GM21526 (cell line): Measurements from ENCODE around the gene CCSER1.

Experiments
- ATAC-seq: cut with Tn5 transposase; IDR thresholded peaks from one replicate; pipeline ENCODE4 v1.9.1; 2021; ENCODE audit warnings: moderate library complexity; ENCODE audit not compliant: unreplicated experiment, low FRiP score

Gene CCSER1

DNA sequence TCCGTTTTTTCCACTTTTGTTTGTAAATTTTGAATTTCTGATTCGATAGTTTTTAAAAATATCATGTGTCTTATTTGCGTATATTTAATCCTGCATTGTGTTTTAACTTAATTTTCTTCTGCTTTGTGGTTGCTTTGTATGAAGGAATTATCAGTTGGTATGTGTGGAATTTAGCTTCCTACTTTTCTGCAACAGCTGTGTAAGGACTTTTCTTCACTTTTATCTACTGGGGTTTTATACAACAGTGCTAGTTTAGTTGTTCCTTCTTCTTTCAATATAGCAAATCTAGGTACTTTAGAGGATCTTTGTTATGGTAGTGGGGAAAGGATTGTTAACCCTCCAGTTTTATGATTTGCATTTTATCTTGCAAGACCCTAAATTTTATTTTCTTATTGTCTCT, 410.3 kb downstream of the CCSER1 start:
- ATAC-seq = no peak

DNA sequence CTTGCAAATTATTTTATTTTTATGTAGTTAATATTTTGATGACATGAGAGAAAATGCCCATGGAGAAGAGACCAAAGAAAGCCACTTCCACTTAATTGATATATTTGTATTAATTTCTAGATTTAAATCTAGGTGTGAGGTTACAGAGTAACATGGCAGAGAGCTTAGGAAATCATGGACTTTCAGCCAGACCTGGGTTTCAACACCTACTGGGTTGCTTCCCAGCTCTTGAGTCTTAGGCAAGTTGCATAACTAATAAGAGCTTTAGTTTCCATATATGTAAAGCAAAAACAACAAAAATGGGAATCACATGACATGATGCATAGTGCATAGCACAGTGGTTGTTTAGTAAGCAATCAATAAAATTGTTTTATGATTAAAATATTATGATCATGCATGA, 413.3 kb downstream of the CCSER1 start:
- no peak for ATAC-seq

DNA sequence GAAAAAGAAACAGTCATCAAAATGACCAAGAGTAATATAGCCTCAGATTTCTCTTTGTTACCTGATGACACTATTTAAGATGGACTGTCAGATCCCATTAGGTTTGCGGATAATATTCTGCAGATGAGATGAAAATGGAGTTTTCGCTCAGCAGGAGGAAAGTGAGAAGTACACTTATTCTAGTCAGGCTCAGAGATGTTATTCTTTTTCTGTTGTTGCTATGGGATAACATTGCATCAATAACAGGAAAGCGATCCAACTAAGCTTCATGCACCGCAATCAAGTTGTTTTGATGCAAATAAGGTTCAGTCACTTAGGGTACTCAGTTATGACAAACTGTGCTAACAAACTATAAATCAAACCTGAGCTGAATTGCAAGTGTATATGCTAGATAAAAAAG, 415.0 kb downstream of the CCSER1 start:
- no peak for ATAC-seq

DNA sequence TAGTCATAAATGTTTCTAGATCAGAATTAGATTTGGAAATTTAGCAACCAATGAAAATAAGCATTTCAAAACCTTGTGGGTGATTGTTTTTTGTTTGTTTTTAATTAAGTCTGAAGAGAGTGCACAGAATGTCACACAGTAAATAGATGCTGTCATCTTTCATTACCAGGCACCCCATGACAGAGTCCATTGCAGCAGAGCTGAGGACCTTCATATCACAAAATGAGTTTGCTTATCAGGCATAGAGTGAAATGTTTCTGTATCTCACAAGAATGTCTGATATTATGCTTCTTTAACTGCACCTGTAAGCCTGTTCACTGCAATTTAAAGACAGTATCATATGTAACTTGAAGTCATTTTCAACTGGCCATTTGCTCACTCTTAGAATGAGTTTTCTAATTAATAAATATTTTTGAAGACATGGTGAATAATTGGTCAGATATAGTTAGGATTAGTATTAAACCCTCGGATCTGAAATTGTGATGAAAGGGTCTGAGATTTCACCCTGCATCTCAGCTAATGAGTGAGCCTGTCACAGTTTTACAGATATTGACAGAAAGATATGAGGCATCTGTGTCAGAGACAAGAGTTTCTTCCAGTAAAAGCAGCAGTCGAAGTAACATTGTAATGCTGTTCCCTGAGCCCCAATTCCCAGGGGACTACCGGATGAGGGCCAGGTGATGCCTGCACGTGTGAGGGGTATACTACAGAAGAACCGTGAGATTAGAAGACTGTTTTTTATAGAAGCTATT, 416.4 kb downstream of the CCSER1 start:
- no peak for ATAC-seq

DNA sequence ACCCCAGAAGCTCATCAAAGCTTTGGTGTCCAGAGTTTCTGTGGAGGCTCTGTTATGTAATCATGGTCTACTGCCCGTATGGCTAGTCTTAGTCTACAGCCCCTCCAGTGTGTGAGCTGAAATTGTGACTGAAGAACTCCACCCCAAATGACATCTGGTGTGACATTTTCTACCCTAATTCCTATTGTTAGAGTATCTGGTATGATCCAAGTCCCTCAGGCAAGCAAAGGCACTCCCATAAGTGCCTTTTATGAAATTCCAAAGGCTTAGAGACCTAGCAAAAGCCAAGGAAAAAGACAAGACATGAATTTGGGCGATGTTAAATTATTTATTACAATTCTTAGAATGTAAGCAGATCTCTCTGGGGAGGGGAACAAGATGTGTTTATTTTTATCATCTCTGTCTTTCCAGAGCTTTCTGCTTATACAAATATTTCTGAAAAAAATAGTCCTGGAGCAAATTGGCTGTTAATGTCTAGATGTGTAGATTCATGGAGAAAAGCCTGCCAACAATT, 417.4 kb downstream of the CCSER1 start:
- ATAC-seq = no peak

DNA sequence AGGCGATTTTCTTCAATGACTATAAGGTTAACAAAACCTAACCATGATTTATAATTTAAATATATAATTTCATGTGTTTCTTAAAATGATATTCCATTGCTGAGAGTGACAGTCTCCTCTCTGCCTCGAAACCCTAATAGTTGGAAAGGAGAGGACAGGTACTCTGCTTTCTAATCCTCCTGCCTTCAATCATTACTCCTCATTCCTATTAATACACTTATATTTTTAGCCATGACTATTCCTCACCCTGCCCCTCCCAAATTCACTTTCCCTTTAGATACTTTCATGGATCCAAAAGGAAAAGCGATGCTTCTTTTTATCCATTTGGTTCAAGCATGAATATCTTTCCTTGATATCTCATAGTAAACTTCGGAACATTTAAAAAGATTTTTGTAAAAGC, 418.2 kb downstream of the CCSER1 start:
- no peak for ATAC-seq

DNA sequence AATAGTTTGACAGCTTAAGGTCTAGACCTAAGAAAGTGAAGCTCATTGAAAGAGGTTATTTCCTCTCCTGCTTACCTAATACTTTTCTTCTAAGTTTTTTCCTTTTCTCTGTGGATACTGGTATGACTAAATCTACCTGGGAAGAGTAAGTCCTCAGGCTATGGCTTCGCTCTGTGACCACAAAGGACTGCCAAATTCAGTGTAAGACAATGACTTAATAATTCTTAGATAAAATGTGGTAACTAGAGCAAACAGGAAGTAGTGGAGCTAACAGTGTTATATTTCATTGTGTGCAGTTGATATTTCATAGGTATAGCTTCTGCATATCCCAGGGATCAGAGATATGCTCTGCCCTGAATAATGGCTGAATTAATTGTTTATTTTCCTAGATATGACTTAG, 418.9 kb downstream of the CCSER1 start:
- no peak for ATAC-seq

DNA sequence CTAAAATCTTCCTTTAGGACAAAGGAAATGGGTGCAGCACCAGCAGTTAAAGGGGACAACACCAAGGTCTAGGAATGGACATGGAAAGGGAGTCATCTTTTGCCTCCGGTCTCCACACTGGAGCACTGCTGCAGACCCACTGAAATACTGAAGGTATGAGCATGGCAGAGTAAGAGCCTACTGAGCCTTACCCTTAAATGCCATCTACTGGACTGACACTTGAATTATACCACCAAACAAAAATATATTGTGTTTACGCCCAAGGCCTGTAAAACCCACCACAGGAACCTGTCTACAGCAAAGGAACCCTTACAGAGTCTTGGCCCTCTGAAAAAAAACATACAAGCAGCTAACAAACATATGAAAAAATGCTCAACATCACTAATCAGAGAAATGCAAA, 443.4 kb downstream of the CCSER1 start:
- no peak for ATAC-seq

DNA sequence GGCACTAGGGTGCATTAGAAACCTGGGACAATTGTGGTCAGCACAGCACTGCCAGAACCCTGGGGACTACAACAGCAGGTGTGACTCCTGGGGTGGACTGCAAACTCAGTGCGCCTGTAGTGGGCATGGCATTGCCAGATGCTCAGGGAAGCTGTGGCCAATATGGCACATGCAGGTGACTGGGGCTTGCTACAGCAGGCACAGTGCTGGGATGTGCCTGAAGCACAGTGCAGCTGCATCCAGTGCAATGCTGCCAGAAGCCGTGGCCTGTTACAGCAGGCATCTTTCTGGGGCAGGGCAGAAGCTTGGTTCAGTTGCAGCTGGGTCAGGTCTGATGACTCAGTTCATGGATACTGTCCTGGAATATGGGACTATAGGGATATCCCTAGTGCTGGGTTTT, 445.8 kb downstream of the CCSER1 start:
- no peak for ATAC-seq

DNA sequence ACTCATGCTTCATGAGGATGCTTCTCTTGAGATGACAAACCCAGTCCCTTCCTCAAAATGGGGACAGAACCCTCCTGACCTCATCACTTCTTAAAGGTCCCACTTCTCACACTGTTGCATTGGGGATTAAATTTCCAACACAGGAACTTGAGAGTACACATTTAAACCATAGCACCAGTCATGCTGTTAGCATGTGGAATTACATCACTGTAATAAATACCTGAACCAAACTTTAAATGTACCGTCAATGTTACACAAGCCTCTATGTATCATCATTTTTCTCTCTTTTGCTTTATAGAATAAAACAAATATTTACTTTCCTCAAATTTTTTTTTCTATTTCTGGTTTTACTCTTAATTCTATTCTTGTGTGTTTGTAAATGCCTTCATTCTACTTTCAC, 448.2 kb downstream of the CCSER1 start:
- no peak for ATAC-seq

DNA sequence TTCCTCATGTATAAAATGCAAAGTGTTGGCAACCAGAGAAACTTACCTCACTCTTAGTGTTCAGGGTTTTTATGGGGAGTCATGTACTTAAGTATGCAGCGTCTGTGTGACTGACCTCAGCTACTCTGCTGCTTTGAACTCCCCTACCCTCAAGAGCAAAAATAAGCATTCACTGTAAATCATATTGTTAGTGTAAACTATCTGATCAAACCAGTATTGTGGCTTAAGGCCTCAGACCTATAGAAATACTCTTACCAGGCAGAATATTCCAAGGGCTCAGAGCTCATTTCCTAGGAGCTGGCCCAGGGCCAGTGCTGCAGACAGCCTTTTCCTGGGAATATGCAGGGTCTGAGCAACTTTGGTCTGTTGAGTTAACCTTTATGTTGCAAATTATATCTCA, 453.1 kb downstream of the CCSER1 start:
- ATAC-seq = no peak

DNA sequence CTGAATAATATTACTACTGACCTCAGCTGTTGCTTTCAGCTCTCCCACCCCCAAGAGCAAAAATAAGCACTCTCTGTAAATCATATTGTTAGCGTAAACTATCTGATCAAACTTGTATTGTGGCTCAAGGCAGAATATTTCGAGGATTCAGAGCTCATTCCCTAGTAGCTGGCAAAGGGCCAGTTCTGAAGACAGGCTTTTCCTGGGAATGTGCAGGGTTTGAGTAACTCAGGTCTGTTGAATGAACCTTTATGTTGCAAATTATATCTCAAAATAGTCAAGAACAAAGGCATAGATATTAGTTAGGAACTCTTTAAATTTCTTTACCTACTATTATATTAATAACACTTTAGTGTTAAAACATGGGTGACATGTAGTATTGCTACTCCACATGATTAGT, 454.9 kb downstream of the CCSER1 start:
- no peak for ATAC-seq

DNA sequence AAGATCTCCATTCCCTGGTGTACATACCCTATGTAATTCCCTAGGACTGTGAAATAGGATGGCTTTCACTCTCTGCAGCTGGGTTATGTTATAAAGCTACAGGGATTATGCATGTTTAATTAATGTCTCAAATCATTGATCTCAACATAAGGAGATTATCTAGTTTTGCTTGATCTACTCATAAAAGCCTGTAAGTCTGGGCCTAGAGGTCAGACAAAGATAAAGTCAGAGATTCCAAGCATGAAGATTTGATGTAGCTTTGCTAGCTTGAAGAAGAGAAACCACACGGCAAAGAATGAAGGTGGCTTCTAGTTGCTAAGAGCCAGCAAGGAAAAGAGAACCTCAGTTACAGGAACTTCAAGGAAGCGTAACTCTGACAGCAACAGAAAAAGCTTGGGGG, 456.9 kb downstream of the CCSER1 start:
- no peak for ATAC-seq

DNA sequence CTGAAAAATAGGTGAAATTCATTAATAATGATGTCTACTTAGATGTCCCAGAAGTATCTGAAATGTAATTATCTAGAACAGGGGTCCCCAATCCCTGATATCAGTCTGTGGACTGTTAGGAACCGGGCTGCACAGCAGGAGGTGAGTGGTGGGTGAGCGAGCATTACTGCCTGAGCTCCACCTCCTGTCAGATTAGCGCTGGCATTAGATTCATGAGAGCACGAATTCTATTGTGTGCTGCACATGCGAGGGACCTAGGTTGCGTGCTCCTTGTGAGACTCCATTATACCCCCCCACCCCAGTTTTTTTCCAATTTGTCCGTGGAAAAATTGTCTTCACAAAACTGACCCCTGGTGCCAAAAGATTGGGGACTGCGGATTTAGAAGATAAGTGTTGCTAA, 458.8 kb downstream of the CCSER1 start:
- no peak for ATAC-seq

DNA sequence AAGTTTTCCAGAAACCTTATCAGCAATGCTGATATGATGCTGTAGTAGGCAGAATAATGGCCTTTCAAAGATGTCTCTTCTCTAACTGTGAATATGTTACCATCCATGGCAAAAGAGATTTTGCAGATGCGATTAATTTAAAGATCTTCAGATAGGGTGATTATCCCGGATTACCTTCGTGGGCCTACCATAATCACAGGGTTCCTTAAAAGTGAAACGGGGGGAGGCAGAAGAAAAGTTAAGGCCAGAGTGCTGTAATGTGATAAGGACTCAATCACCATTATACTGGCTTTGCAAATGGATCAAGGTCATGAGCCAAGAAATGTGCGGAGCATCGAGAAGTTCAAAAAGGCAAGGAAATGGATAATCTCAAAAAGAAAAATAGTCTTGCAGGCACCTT, 459.6 kb downstream of the CCSER1 start:
- no peak for ATAC-seq

DNA sequence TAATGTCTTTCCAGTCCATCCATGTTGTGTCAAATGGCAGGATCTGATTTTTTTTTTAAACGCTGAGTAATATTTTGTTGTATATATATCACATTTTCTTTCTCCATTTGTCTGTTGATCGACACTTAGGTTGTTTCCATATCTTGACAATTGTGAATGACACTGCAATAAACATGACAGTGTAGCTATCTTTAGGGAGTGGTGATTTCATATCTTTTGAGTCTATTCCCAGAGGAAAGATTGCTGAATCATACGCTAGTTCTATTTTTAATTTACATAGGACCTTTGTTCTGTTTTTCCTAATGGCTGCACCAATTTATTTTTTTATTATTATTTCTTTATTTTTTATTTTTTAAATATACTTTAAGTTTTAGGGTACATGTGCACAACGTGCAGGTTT, 470.7 kb downstream of the CCSER1 start:
- ATAC-seq = no peak

DNA sequence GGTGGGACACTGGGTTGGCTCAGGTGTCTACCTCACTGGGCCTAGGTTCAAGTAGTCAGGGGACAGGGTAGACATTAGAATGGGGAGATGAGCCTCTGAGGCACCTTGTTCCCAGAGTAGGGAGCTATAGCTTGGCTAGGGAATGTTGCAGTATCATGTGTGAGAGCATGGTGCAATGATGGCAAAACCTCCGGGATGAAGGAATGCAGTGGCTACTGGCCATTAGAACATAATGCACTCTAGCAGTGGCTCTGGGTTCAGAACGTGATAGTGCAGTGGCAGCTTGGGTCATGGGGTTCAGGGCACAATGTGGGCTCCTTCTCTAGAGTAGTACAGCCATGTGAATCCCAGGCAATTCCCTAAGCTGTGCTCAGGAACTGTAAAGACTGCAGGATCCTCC, 471.5 kb downstream of the CCSER1 start:
- no peak for ATAC-seq

DNA sequence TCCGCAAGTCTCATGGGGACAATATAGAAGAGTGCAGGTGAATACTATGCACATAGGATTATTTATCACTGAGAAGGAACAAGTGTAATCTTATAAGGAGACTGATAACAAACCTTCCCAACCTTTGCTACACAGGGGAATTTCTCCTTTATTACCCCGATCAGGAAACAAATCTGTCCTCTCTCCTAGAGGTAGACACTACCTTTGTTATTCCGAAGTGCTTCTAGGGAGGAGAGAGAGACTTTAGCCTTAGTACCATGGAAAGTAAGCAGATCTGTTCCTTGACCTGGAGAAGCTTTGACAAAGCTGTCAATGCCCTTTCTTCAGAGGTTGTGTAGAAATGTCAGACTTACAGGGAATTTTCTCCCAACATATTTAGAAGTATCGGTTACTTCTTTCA, 475.5 kb downstream of the CCSER1 start:
- ATAC-seq = no peak

DNA sequence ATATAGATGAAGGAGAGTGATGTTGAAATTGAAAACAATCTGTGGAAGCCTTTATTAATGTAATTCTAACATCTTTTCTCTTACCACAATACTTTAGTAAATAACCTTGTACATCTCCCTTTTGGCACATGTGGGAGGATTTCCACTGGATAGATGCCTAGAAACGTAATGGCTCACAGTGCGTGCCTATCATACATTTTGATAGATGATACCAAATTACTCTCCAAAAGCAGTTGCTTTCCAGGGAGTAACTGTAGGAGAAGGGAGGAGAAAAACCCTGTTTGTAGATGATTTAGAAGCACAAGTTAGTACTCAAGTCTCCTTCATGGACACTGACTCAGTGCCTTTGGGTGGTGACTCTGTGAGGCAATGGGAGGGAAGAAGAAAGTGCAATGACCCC, 476.3 kb downstream of the CCSER1 start:
- ATAC-seq = no peak

DNA sequence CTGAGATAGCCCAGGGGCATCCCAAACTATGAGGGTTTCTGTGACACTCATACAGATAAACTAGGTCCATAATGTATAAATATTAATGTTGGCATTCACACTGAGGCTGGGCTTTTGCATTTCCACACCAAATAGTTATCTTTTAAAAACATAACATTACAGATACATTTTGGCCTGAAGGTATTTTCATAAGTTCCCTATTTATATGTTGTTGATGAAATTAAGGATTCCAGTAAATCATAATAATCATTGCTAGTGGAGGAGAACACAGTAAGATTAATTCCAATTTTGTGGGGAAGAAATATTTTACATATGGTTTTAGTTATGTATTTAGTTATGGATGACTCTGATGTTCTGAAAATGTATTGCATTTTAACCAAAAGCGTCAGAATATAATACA, 479.6 kb downstream of the CCSER1 start:
- ATAC-seq = no peak

DNA sequence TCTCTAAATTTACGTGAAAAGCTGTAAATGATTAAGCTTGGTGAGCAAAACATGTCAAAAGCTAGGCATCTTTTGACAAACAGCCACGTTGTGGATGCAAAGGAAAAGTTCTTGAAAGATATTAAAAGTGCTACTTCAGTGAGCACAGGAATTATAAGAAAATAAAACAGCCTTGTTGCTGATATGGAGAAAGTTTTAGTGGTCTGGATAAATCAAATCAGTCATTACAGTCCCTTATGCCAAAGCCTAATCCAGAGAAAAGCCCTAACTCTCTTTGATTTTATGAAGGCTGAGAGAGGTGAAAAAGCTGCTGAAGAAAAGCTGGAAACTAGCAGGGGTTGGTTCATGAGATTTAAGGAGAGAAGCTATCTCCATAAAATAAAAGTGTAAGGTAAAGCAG, 487.2 kb downstream of the CCSER1 start:
- no peak for ATAC-seq

DNA sequence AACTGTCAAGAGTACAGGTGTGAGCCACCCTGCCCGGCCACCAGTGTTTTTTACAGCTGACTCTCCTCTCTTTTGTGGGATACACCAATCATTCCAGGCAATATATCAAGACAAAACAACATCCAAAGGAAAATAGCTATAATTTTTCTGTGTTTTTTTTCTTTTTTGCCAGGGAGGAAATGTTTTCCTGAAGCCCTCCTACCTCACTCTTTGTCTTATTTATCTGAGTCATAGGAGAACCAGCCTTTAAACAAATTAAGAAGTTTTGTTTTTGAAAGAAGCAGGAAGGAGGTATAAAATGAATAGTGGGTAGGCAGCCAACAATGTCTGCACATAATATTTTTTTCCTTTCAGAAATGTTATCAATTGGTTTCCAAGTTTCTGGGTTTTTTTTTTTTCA, 493.9 kb downstream of the CCSER1 start:
- no peak for ATAC-seq

DNA sequence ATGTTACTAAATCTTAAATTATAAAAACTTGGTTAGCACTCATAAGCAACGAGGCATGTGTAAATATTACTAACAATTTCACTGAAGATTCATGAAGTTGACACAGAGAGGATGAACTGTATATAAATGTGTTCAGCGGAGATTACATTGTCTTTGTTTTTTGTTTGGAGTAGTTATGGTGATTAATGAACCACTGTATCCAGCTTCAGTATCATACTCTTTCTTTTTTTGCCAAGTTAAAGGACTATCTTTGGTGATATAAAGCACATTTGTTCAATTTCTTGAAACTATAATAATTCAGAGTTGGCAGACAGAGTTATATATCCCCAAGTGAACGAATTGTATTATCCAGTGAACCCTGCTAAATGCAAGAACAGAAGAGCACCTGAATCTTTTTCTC, 497.6 kb downstream of the CCSER1 start:
- ATAC-seq = no peak
